NT2/D1 (cell line): ENCODE measurements around the gene PRPF38A.

Experiments
- SUZ12 ChIP-seq: IDR thresholded peaks from 2 replicates; pipeline ENCODE4 v1.6.1; 2011; ENCODE audit not compliant: insufficient read length, insufficient read depth; ENCODE audit errors: extremely low read depth
- YY1 ChIP-seq: IDR thresholded peaks from 2 replicates; pipeline ENCODE4 v1.6.1; 2011; ENCODE audit not compliant: insufficient read length, insufficient read depth
- ZNF274 ChIP-seq: IDR thresholded peaks from 2 replicates; pipeline ENCODE4 v1.6.1; 2011; ENCODE audit warnings: mild to moderate bottlenecking, low read depth, low read length

- TF ChIP-seq YY1 = no peak
- TF ChIP-seq SUZ12 = no peak
- TF ChIP-seq ZNF274 = no peak
Measured at GRCh38 chr1:52424813-52425212, 20.4 kb downstream of the PRPF38A start.
